HG02840 (cell line): ENCODE results near the gene VAX1.
"Not testable (repeated sequence)": the region's sequence is repeated elsewhere in the genome, so short reads cannot be mapped to it uniquely, and the experiment has no call there.

ENCODE experiments used
- ATAC-seq: cut with Tn5 transposase; IDR thresholded peaks from one replicate; pipeline ENCODE4 v1.9.1; 2021; ENCODE audit warnings: mild to moderate bottlenecking, moderate library complexity, moderate number of reproducible peaks; ENCODE audit not compliant: unreplicated experiment, low FRiP score

VAX1 gene, protein sequence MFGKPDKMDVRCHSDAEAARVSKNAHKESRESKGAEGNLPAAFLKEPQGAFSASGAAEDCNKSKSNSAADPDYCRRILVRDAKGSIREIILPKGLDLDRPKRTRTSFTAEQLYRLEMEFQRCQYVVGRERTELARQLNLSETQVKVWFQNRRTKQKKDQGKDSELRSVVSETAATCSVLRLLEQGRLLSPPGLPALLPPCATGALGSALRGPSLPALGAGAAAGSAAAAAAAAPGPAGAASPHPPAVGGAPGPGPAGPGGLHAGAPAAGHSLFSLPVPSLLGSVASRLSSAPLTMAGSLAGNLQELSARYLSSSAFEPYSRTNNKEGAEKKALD

DNA sequence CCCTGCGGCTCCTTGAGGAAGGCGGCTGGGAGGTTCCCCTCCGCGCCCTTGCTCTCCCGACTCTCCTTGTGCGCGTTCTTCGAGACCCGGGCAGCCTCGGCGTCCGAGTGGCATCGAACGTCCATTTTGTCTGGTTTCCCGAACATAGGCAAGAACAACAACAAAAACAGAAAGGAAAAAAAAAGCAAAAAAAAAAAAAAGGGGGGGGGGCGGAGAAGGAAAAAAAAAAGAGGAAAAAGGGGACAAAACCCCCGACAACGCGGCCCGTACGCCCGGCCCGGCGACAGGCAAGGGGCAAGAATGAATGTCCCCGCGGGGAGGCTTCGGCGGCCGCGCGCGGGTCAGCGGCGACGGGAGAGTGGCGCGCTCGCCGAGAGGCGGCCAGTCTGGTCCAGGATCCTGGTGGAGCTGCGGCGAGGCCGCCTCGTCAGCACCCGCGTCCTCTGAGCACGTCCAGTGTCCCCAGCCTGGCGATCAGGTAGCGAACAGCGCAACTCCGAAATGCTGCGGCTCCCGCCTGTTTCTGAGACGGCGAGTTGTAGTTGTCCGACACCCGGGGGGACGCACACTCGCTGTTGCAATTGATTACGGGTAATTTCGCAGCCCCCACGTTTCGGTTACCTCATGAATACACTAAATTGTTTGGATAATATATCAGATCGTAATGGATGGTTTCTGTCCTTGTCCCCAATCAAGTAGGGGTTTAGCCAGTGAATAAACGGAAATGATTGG lies at the start of gene VAX1:
Gene VAX1 (minus strand): TSS at position 360 of the 732 bp plus-strand sequence. CDS start 214 bp downstream, at position 146.
- no peak for ATAC-seq

GRCh38 chr10:117186832-117187615 lies 49.0 kb upstream of the VAX1 start:
- ATAC-seq: no peak

- not testable (repeated sequence) for ATAC-seq
Measured at GRCh38 chr10:117185817-117186216, 47.7 kb upstream of the VAX1 start.

DNA sequence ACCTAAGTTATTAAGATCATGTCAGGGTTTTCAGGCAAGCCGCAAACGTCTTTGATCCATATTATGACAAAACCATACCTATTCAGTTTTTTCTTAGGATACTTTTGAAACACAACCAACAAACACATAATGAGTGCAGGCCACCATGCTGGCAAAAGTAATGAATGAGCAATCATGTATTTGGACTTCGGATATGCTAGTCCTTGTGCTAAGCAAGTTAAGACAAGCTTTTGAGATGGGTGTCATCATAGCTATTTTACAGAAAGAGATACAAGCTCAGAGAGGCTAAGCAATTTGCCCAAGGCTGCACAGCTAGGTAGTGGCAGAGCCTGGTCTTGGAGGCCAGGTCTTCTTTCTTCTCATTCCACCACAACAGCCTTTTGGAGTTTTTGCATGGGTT lies 46.8 kb upstream of the VAX1 start:
- ATAC-seq: no peak

DNA sequence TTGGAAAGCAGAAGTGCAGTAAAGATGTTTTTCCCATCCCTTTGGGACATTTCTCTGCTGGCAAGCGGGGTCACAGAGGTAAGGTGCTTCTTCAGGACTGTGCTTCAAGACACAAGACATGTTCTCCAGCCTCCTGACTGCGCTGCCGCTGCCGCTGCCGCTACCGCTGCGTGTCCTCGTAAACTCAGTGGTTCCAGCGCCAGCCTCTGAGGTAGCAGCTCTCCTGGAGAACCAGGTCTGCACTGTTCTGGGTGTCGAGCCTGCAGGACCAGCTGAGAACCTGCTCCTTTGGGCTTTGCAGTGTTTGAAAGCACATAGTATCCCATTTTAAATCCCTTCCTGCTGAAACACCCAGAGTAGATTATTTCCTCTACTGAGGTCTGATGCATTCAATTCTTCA lies 46.2 kb upstream of the VAX1 start:
- no peak for ATAC-seq

GRCh38 chr10:117178190-117178589 lies 40.1 kb upstream of the VAX1 start:
- no peak for ATAC-seq

DNA sequence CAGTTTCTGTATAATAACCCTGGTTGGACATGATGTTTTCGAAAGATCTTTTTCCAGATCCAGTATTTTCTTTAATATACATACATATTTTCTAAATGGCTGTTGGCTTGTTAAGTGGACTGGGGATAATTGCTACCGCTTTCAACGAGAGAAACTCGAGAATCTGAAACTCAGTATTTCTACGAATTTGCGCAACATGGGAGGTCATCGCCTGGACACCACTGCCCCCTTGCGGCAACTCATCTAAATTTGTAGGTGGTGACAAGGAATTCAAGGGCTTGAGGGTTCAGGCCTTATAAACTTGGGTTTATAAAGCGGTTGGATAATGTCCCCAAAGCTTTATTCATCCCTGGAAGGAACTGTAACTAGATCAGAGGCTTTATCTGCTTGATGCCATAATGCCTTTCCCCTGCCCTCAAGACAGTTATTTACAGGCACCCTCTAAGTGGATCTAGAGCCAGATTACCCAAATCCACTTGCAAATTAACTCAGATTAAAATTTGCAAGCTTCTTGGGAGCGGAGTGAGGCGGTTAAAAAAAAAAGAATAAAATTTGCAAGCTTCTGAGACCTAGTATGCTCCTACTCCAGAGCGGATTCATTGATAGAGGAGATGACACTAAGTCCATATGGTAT lies 37.9 kb upstream of the VAX1 start:
- peak; percentile 33 for ATAC-seq

GRCh38 chr10:117175215-117175900 lies 37.3 kb upstream of the VAX1 start:
- peak; percentile 34 for ATAC-seq

- peak; percentile 71 for ATAC-seq
Measured at GRCh38 chr10:117174439-117175214, 36.6 kb upstream of the VAX1 start.

GRCh38 chr10:117170244-117170643 lies 32.2 kb upstream of the VAX1 start:
- no peak for ATAC-seq

- ATAC-seq: no peak
Measured at GRCh38 chr10:117169480-117169879, 31.4 kb upstream of the VAX1 start.

DNA sequence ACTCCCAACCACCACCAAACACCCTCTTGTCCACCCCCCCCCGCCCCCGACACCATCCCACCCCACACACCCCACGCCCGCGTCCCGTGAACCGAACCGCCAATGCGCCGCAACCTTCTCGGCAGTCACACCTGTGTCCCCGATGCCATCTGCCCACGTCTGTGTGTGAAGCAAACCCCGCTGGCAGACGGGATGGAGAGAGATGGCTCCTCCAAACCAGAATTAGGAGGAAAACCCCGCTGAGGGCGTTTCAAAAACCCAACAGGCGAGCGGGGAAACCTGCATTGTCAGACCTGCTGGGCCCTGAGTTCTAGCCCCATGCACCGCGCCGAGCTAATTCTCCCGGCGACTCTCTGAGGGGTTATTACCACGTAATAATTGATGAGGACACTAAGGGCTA lies 30.7 kb upstream of the VAX1 start:
- ATAC-seq: no peak

- ATAC-seq: no peak
Measured at GRCh38 chr10:117167789-117168674, 30.0 kb upstream of the VAX1 start.

GRCh38 chr10:117167346-117167788 lies 29.3 kb upstream of the VAX1 start:
- ATAC-seq: no peak

GRCh38 chr10:117166418-117167345 lies 28.6 kb upstream of the VAX1 start:
- no peak for ATAC-seq

DNA sequence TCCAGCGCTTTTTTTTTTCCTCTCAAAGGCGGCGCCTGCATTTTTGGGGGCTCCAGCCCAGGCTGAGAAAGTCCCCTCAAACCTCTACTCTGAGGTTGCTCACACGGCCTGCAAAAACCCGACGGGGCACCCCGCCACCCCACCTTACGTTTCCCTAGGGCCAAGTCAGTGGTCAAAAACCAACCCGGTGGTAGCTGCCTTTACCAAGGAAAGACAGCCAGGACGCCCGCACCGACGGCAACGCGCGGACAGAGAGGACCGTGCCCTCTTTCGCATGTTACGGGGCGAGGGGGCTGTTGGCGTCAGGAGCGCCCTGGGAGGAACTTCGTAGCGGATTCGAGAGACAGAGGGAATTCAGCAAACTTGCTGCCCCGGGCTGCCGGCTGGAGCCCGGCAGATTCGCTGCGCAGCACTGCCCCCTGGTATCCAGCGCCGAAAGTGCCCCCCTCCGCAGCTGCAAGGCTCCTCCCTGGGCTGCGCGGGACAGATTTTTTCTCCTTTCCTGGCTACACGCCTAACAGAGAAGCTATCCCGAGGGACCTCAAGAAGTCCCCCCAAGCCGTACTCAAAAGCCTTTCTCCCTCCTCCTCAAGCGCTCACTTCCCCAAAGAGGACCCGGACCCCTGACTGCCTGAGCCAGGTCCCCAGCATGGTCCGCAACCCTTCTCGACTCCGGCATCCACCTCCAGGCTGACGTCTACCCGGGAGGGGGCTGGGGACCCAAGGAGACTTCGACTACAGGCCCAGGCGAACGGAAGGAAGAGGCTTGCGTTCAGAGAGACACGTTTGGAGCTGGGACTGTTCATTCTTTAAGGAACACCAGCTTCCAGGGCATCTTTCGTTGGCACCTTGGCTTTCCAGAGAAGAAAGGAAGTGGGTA lies 27.7 kb upstream of the VAX1 start:
- no peak for ATAC-seq
